SK-MEL-5 (cell line): ENCODE data around the gene PPP1R3G. TPM values are rescaled to one million over a fixed set of nuclear protein-coding genes. Genes with fewer than 3 reads are reported as not detected.
"Not testable (repeated sequence)": the region's sequence is repeated elsewhere in the genome, so short reads cannot be mapped to it uniquely, and the experiment has no call there.

Experiments
- DNase-seq: peaks from one replicate; pipeline ENCODE4 v3.0.0-alpha.2; 2016; ENCODE audit warnings: low read depth, low spot score
- in situ Hi-C: cut with HindIII; loops from 2 replicates; pipeline ENCODE4 v1.10.0; 2016; ENCODE audit warnings: low sequenced_read_pairs, high pct_unique_total_duplicates, low pct_unique_long_range_greater_than_20kb
- total RNA-seq: library from RNA; depleted of rRNA; stranded (reverse); fragments of >200 nt; shearing (Covaris generic); gene quantifications from 2 replicates; pipeline ENCODE4 v1.2.3, GENCODE V29; 2014

Gene PPP1R3G
- total RNA-seq, 1 experiment from 2014 or later = 0.16 TPM

- in situ Hi-C loops = no loop called here
- no peak for DNase-seq
Observed at GRCh38 chr6:5105146-5105545, 20.0 kb downstream of the PPP1R3G start.

- DNase-seq = no peak
- in situ Hi-C loops = no loop called here
Observed at GRCh38 chr6:5107341-5107740, 22.2 kb downstream of the PPP1R3G start.

GRCh38 chr6:5108068-5108467 is 22.9 kb downstream of the PPP1R3G start:
- in situ Hi-C loops = no loop called here
- no peak for DNase-seq

- DNase-seq = no peak
- in situ Hi-C loops = no loop called here
Observed at GRCh38 chr6:5108536-5109150, 23.5 kb downstream of the PPP1R3G start.

- DNase-seq = no peak
- in situ Hi-C loops = no loop called here
Observed at GRCh38 chr6:5109436-5109835, 24.3 kb downstream of the PPP1R3G start.

GRCh38 chr6:5110246-5110645 is 25.1 kb downstream of the PPP1R3G start:
- in situ Hi-C loops = no loop called here

GRCh38 chr6:5111626-5112025 is 26.5 kb downstream of the PPP1R3G start:
- DNase-seq = no peak
- in situ Hi-C loops = no loop called here

More at GRCh38 chr6:5110246-5110645, 25.1 kb downstream of the PPP1R3G start:
- DNase-seq = no peak

GRCh38 chr6:5112066-5112799 is 27.1 kb downstream of the PPP1R3G start:
- in situ Hi-C loops = no loop called here

GRCh38 chr6:5113096-5113495 is 28.0 kb downstream of the PPP1R3G start:
- in situ Hi-C loops = no loop called here
- no peak for DNase-seq

More at GRCh38 chr6:5112066-5112799, 27.1 kb downstream of the PPP1R3G start:
- DNase-seq = no peak

- in situ Hi-C loops = no loop called here
Observed at GRCh38 chr6:5115168-5115567, 30.0 kb downstream of the PPP1R3G start.

GRCh38 chr6:5116243-5116991 is 31.3 kb downstream of the PPP1R3G start:
- no peak for DNase-seq
- in situ Hi-C loops = no loop called here

More at GRCh38 chr6:5115168-5115567, 30.0 kb downstream of the PPP1R3G start:
- DNase-seq = peak; percentile 32

GRCh38 chr6:5119090-5119951 is 34.2 kb downstream of the PPP1R3G start:
- no peak for DNase-seq
- in situ Hi-C loops = no loop called here

- no peak for DNase-seq
- in situ Hi-C loops = no loop called here
Observed at GRCh38 chr6:5120011-5120410, 34.9 kb downstream of the PPP1R3G start.

- in situ Hi-C loops, DNase-seq: not testable (repeated sequence)
Observed at GRCh38 chr6:5120543-5120942, 35.4 kb downstream of the PPP1R3G start.

GRCh38 chr6:5121479-5121878 is 36.3 kb downstream of the PPP1R3G start:
- DNase-seq = no peak
- in situ Hi-C loops = no loop called here

GRCh38 chr6:5121956-5122355 is 36.8 kb downstream of the PPP1R3G start:
- in situ Hi-C loops = no loop called here
- DNase-seq = no peak

- no peak for DNase-seq
- in situ Hi-C loops = no loop called here
Observed at GRCh38 chr6:5122504-5123112, 37.5 kb downstream of the PPP1R3G start.
